GM18505 (cell line): ENCODE data around the gene LDB2.

Experiments
- ATAC-seq: cut with Tn5 transposase; IDR thresholded peaks from one replicate; pipeline ENCODE4 v1.9.1; 2021; ENCODE audit not compliant: unreplicated experiment
- POLR2A ChIP-seq: IDR thresholded peaks from 4 replicates; pipeline ENCODE4 v1.6.1; 2011; ENCODE audit warnings: borderline replicate concordance; ENCODE audit not compliant: insufficient read depth, insufficient read length; ENCODE audit errors: extremely low read depth

LDB2 gene

DNA sequence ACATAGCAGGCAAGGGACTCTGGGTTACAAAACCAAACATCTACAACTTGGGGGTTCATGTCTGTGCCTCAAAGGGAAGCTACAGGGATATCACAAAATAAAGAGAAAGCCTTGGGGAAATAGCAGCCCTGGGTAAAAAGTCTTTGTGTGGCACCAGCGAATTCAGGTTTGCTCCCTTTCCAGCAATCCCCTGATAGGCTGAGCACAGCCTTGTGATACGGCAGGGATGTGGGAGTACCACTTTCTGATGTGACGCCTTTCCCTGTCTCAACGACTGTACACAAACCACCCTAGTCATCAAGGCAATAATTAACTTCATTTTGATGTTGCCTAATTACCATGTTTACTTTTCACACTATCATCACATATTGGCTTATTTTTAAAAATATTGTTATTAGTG lies 164.9 kb downstream of the LDB2 start:
- ATAC-seq: no peak
- TF ChIP-seq POLR2A: no peak

DNA sequence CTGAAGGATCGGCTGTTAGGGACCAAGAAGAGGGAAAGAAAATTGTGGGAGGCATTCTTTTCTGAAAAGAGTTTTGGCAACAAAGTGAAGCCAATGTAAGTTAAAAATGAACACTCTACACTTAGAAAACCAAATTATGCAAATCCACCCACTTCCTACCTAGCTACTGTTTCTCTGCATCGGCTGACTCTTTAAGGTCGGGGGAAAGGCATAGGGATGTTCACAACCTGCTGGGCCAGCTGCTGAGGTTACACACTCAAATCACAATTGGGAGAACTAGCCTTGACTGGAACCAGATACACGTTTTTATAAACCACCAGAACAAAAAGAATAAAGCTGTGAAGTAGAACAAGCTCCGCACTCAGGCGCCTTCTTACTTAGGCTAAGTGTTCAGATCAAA lies 165.7 kb downstream of the LDB2 start:
- TF ChIP-seq POLR2A: no peak
- ATAC-seq: no peak

DNA sequence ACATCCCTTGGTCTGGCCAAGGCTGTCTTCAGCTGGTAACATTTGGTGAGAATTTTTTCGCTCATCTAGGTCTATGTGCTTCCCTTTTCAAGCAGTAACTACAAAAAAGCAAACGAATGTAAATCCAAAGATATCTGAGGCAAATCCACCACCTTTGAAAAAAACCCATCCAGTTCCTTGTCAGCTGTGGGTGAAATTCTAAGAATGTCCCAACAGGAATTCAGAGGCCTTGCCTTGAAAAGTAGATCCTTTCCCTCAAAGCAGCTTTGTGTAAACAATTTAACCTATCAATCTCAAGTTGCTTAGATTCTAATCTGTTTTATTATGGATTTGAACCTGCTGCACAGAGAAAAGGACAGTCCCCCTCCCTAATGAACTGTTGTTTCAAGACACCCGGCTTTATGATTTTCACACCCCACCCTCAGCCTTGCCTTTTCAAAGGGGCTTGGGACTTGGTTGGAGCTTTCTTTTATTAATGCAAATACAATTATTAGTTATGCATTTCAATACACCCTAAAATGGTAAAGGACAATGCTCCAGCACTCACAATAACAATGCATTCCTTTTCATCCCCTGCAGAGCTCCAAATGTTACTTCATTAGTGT lies 166.6 kb downstream of the LDB2 start:
- no peak for TF ChIP-seq POLR2A
- ATAC-seq: no peak

DNA sequence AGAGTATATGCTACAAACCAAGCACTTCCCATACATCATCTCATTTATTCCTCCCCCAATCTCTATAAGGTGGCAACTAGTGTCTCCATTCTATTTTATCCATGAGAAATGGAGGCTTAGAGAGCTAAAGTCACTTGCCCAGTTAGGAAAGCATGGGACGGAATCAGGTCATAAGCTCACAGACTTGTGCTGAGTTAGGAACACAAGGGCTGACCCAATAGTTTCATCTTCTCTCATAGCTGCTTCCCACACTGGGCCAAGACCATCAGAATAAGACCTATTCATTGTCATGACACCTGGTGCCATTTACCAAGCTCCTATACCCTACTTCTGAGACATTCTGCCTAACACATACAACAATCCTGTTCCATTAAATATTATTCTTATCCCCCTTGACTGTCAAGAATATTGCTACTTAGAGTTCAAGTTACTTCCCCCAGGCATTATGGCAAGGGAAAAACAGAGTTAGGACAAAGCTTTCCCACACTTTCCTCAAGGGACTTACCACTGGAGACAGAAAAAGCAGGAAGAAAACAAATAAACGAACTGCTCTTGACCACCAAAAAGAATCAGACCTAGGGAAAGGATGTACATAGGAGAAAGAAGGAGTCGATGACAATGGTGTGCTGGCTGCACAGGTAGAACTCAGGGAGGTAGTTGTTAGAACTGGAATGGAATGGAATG lies 167.8 kb downstream of the LDB2 start:
- ATAC-seq: no peak
- no peak for TF ChIP-seq POLR2A

DNA sequence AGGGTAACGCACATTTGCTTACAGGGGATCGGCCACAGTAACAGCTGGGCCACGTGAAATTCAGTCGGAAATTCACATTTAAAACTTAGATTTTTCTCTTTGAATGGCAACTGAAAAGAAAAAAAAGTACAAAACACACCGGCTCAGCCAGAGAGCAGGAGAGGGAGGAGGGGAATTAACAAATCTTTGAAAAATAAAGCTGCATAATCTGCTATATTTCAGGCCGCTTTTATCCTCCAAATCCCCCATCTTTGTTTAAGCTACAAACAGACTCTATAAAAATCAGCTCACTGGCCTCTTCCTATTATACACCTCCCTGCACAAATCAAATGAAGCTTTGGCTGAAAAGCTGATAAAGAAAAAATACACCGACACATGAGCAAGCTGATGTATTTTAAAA lies 169.1 kb downstream of the LDB2 start:
- no peak for TF ChIP-seq POLR2A

DNA sequence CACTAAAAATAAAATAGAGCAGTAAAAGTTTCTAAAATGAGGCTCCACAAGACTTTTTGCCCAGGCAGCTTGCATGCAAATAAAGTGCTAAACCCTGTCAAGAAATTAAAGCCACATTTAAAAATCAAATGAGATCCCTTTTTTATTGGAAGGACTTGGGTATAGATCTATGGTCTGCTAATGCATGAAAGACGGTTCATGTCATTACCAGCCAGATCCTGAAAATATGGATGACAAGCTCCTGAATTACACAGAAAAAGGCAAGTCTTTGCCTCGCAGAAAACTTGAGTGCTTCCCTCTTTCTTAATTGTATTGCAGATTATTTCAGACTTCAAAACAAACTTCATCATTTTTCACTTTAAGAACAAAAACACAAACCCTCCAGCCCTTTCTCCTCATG lies 169.6 kb downstream of the LDB2 start:
- ATAC-seq: no peak
- TF ChIP-seq POLR2A: no peak

More for the DNA sequence above, 169.1 kb downstream of the LDB2 start:
- no peak for ATAC-seq

DNA sequence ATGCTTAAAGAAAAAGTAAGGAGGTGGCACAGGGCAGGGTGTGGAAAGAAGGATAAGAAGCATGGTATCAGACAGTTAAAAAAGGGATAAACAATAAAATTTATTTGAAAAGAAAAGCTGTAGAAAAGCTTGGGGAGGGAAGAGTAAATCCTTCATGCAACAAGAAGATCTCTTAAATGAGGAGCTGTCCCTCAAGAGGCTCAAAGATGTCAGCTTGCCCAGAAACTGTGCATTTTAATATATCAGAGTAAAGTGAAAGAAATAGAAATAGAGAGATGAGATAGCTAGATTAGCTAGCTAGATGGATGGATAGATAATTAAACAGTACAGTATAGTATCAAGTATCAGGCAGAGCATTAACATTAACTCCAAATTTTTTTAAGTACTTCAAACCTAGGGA lies 170.3 kb downstream of the LDB2 start:
- no peak for ATAC-seq
- TF ChIP-seq POLR2A: no peak

DNA sequence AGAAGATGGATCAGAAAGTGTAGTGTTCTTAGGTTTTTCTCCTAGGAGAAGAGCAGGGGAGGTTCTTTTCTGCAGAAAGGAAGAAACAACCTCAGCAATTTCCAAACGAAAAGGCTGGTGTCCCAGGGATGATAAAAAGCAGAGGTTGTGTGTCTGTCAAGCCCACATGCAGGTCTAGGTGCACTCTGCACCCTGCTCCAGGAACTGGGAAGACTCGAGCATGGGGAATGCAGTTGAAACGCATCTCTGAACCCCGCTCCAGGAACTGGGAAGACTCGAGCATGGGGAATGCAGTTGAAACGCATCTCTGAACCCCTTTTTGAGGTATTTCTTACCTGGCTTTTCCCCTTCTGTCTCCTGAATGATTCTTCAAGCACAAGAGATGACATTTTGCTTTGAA lies 171.2 kb downstream of the LDB2 start:
- TF ChIP-seq POLR2A: no peak
- no peak for ATAC-seq

DNA sequence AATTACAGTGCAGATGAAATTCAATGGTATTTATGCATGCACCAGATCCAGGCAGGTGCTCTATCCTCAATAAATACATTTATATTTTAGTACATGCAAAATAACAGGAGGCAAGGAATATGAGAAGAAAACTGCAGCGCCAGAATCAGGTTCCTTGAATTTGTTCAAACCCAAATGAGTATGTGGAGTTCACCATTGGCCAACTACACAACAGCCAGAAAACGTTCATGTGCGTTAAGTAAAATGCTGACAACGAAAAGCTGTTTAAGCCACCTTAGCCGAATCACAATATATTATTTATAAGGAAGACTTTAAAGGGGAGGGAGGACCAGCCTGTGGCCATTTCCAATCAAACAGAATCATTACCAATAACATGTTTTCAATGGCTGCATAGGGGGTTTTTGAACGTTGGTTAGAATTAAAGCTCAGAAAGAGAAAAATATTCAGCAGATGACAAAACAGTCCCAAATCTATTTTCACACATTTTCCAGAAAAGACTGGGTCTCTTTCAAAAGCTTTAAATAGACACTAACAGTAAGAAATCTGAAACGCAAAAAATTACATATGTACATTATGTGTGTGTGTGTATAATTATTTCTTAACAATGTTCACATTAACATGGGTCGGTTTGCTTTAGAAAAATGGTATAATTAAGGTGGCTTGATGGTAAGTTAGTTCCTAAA lies 171.9 kb downstream of the LDB2 start:
- no peak for TF ChIP-seq POLR2A
- no peak for ATAC-seq

DNA sequence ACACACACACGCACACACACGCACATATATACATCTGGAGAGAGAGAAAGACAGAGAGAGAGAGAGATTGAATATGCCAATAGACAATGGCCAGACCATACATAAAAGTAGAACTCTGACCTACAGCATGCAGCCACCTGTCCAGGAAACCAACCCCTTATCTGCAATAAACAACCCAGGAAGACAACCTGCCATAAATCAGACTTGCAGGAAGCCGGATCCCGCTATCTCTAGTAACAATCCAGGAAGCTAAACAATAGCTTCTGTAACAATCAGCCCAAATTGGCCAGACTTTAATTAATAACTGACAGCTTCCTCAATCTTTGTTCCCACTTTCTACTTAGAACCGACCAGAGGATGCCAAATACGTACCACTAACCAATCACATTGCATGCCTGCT lies 173.2 kb downstream of the LDB2 start:
- ATAC-seq: no peak
- no peak for TF ChIP-seq POLR2A

DNA sequence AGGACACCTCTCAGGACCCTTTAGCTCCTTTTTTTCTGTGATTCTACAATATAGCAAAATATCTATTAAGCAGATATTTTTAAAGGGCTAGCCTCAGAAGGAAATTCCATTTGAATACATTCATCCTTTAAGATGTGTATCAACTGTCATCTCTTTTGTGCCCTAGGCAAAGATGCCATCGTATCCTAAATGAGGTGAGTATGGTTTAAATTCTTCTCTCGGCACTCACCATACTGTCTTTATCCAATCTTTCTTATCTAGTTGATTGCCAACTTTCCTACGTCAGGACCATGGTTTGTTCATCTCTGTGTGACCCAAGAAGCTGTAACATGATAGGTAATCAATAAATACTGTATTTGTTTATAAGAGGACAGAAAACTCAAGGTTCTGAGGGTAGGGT lies 176.0 kb downstream of the LDB2 start:
- ATAC-seq: no peak
- TF ChIP-seq POLR2A: no peak

DNA sequence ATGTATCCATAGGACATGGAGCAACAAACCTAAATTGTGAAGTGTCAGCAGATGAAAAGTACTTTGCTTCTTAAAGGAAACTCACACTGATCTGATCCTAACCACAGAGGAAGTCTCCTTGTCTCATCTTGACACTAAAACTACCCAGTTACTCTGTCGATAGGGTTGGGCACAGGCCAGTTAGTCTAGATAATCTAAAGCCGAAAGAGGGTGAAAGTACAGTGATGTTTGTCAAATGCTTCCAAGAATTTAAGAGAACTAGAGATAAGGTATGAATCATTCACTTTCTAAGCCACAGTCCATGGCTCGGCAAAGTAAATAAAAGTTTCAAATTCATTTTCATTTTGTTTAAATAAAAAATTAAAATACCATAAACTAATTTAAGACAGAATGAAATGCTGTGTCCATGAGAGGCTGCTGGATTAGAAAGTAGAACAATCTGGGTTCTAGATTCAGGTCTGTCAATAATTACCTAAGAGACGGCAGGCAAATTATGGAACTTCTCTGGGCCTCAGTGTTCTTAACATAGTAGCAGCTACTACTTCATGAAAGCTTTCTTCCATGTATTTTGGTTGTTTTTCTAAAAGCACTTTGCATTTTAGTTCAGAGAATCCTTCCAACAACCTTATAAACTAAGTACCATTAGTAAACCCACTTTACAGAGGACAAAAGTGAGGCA lies 176.7 kb downstream of the LDB2 start:
- TF ChIP-seq POLR2A: no peak
- no peak for ATAC-seq

DNA sequence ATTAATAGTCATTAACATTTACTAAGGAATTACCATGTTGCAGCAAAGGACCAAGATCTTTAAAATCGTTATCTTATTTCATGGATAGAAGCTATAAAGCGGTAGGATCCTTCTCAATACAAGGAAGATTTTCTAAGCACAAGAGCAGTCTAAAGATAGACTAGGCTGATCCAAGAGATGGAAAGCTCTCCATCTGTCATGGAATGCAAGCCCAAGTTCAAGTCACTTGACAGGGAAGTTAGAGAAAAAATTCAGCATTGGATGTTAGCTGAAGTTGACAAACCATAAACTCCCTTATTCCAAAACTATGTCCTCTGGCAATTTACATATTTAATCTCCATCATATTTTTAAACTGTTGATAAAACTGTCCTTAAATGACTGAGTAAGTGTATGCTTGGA lies 177.7 kb downstream of the LDB2 start:
- no peak for TF ChIP-seq POLR2A
- no peak for ATAC-seq
